ENCODE data around the gene TMC2. TPM values are rescaled to one million over a fixed set of nuclear protein-coding genes. Genes with fewer than 3 reads are reported as not detected.
"Not testable (repeated sequence)": the region's sequence is repeated elsewhere in the genome, so short reads cannot be mapped to it uniquely, and the experiment has no call there.

Gene TMC2
- polyA plus RNA-seq, 3 donors = not detected

DNA sequence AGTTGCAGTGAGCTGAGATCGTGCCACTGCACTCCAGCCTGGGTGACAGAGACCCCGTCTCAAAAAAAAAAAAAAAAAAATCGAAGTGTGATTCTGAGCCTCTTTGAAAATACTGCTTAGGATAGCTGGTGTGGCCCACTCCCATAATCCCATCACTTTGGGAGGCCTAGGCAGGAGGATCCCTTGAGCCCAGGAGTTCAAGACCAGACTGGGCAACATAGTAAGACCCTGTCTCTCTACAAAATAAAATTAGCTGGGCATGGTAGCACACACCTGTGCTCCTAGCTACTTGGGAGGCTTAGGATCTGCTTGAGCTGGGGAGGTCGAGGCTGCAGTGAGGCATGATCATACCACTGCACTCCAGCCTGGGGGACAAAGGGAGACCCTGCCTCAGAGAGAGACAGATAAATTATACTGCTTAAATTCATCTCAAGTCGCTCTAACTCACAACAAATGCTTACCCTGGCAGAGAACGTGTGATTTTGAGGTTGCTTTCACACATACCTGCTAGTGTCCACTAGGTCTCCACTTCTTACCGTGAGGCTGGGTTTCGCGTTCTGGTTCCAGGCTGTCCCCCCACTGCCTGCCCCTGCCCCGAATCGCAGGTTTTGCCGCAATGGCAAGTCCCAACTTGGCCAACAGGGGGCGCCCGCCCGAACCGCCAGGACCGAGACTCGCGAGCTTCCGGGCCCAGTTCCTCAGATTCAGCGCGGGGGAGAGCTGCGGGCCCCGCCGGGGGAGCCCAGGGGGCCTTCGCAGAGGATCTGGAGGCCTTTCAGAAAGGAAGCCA, 12.3 kb upstream of the TMC2 start:
- Histone ChIP-seq H2AFZ (ENCODE audit: insufficient read depth, low read depth, low read length, poor library complexity, severe bottlenecking) (peak overlapping the region; percentile 100), H3K4me1 (ENCODE audit: control insufficient read depth in 1 of 2, insufficient read depth in 2 of 2, low read length in 2 of 2) (peaks cover 11% of the 10 kb centered on the region in 2 donors), H3K9ac (ENCODE audit: insufficient read depth, low read length, poor library complexity, severe bottlenecking) (peak overlapping the region; percentile 84), H3K4me3 (replicated peaks in 1 of 3; ENCODE audit: low read depth in 2 of 3, low read length in 3 of 3) (peak overlapping the region; percentile 94 to 97 (median 95)), H3K9me3 (replicated peaks in 1 of 2; ENCODE audit: control insufficient read depth in 1 of 2, insufficient read depth in 1 of 2, low read length in 2 of 2) (no peaks in the 10 kb centered on the region), H4K20me1 (ENCODE audit: insufficient read depth, low read length) (no peaks in the 10 kb centered on the region), H3K4me2 (replicated peaks; ENCODE audit: extremely low read depth, low read length, poor library complexity, severe bottlenecking) (peak overlapping the region; percentile 97), H3K79me2 (ENCODE audit: insufficient read depth, low read length) (no peaks in the 10 kb centered on the region), H3K27me3 (ENCODE audit: control insufficient read depth in 2 of 2, insufficient read depth in 2 of 2, low read length in 2 of 2) (peaks cover 7 to 40% of the 10 kb centered on the region in 2 donors), H3K27ac (ENCODE audit: low read depth in 1 of 2, low read length in 2 of 2) (peak overlapping the region in 1 of 2 donors; percentile 66), H3K36me3 (replicated peaks in 1 of 2; ENCODE audit: control insufficient read depth in 1 of 2, insufficient read depth in 2 of 2, low read length in 2 of 2) (no peaks in the 10 kb centered on the region)
- Mint-ChIP-seq H3K27ac (peak overlapping the region in 2 of 7 donors; percentile 20 to 27), H3K27me3 (ENCODE audit: low read depth in 3 of 3) (peaks cover 42 to 50% (median 48%) of the 10 kb centered on the region in 3 donors), H3K4me3 (peak overlapping the region; percentile 95), H3K4me1 (peaks cover 19% of the 10 kb centered on the region), H3K9me3 (peaks cover 0 to 3% (median 0%) of the 10 kb centered on the region in 7 donors), H3K36me3 (no peaks in the 10 kb centered on the region)
- WGBS (ENCODE audit: insufficient coverage) = 10% methylated on average over 25 of the region's 26 CpGs
- peak; percentile 74 to 78 (median 74) for DNase-seq
- peak; percentile 98 for TF ChIP-seq CTCF (IDR thresholded peaks at IDR 0.05)
- intact Hi-C loops (cut with micrococcal nuclease) = loop anchor here in 1 of 2 donors (10.0 kb wide), 1 partner anchor 141 kb away; the partner anchor contains the start of gene IDH3B

DNA sequence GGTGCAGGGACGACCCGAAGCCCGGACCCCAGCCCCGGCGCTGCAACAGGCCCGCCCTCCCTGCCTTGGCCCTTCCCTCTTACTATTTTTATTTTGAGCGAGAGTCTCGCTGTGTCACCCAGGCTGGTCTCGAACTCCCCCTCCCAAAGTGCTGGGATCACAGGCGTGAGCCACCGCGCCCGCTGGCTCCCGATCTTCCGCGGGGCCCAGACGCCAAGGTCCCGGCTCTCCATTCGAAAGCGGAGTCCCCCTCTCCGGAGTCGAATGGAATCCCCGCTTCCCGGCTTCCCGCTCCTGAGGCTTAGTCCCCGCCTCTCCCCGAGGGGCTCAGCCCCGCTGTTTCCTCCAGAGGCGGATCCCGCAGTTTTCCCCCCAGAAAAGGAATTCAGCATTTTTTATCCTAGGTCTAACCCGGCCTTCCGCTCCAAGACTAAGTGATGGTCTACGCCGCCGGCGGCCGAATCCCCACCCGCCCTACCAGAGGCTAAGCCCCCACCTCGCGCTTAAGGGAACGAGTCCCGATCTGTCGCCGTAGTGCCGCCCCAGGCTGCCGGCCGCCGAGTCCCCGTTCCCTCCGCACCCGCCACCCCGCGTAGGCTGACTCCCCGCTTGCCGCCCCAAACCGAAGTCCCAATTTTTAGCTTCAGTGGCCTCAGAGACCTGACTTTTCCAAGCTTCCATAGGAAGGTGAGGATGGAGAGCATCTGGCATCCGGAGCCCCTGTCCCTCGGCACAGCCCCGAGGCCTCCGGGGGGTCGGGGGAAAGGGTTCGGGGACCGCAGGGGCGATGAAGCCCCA, 11.5 kb upstream of the TMC2 start:
- Histone ChIP-seq H3K4me1 (ENCODE audit: control insufficient read depth in 1 of 2, insufficient read depth in 2 of 2, low read length in 2 of 2) (peaks cover 11% of the 10 kb centered on the region in 2 donors), H3K9me3 (replicated peaks in 1 of 2; ENCODE audit: control insufficient read depth in 1 of 2, insufficient read depth in 1 of 2, low read length in 2 of 2) (no peaks in the 10 kb centered on the region), H3K4me2 (replicated peaks; ENCODE audit: extremely low read depth, low read length, poor library complexity, severe bottlenecking) (peak overlapping the region; percentile 97), H3K9ac (ENCODE audit: insufficient read depth, low read length, poor library complexity, severe bottlenecking) (peak overlapping the region; percentile 84), H3K27ac (ENCODE audit: low read depth in 1 of 2, low read length in 2 of 2) (peak overlapping the region in 1 of 2 donors; percentile 66), H3K79me2 (ENCODE audit: insufficient read depth, low read length) (no peaks in the 10 kb centered on the region), H4K20me1 (ENCODE audit: insufficient read depth, low read length) (no peaks in the 10 kb centered on the region), H3K36me3 (replicated peaks in 1 of 2; ENCODE audit: control insufficient read depth in 1 of 2, insufficient read depth in 2 of 2, low read length in 2 of 2) (no peaks in the 10 kb centered on the region), H3K4me3 (replicated peaks in 1 of 3; ENCODE audit: low read depth in 2 of 3, low read length in 3 of 3) (peak overlapping the region; percentile 94 to 97 (median 95)), H2AFZ (ENCODE audit: insufficient read depth, low read depth, low read length, poor library complexity, severe bottlenecking) (peak overlapping the region; percentile 100), H3K27me3 (ENCODE audit: control insufficient read depth in 2 of 2, insufficient read depth in 2 of 2, low read length in 2 of 2) (peaks cover 7 to 40% of the 10 kb centered on the region in 2 donors)
- Mint-ChIP-seq H3K36me3 (no peaks in the 10 kb centered on the region), H3K9me3 (peaks cover 0 to 3% (median 0%) of the 10 kb centered on the region in 7 donors), H3K4me1 (peaks cover 19% of the 10 kb centered on the region), H3K27me3 (ENCODE audit: low read depth in 3 of 3) (peaks cover 44 to 50% (median 49%) of the 10 kb centered on the region in 3 donors), H3K27ac (peak overlapping the region in 5 of 7 donors; percentile 42 to 89 (median 60)), H3K4me3 (peak overlapping the region; percentile 95)
- WGBS (ENCODE audit: insufficient coverage) = under 1% methylated on average over 58 of the region's 64 CpGs
- intact Hi-C loops (cut with micrococcal nuclease) = loop anchor here in 1 of 2 donors (10.0 kb wide), 1 partner anchor 140 kb away; the partner anchor contains the start of gene IDH3B
- DNase-seq = no peak
- TF ChIP-seq CTCF (IDR thresholded peaks at IDR 0.05) = peak; percentile 57

DNA sequence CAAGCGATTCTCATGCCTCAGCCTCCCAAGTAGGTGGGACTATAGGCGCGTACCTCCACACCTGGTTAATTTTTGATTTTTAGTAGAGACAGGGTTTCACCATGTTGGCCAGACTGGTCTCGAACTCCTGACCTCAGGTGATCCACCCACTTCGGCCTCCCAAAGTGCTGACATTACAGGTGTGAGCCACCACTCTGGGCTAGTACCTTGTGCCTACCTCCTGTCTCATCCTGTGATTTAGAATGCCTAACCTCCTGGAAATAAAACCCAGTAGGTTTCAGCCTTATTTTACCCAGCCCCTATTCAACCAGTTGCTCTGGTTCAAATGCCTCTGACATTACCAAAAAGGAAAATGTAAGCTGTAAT, 10.2 kb upstream of the TMC2 start:
- H3K9me3 Mint-ChIP-seq; H4K20me1 ChIP-seq (ENCODE audit: insufficient read depth, low read length); H3K9ac ChIP-seq (ENCODE audit: insufficient read depth, low read length, poor library complexity, severe bottlenecking); H2AFZ ChIP-seq (ENCODE audit: insufficient read depth, low read depth, low read length, poor library complexity, severe bottlenecking); H3K79me2 ChIP-seq (ENCODE audit: insufficient read depth, low read length); DNase-seq; H3K4me2 ChIP-seq (replicated peaks; ENCODE audit: extremely low read depth, low read length, poor library complexity, severe bottlenecking); H3K27ac ChIP-seq (ENCODE audit: low read depth in 1 of 2, low read length in 2 of 2); H3K36me3 ChIP-seq (replicated peaks in 1 of 2; ENCODE audit: control insufficient read depth in 1 of 2, insufficient read depth in 2 of 2, low read length in 2 of 2); H3K36me3 Mint-ChIP-seq; H3K4me3 ChIP-seq (replicated peaks in 1 of 3; ENCODE audit: low read depth in 2 of 3, low read length in 3 of 3); H3K9me3 ChIP-seq (replicated peaks in 1 of 2; ENCODE audit: control insufficient read depth in 1 of 2, insufficient read depth in 1 of 2, low read length in 2 of 2): not testable (repeated sequence)
- Histone ChIP-seq H3K27me3 (ENCODE audit: control insufficient read depth in 2 of 2, insufficient read depth in 2 of 2, low read length in 2 of 2) (peaks cover 7 to 40% of the 10 kb centered on the region in 2 donors), H3K4me1 (ENCODE audit: control insufficient read depth in 1 of 2, insufficient read depth in 2 of 2, low read length in 2 of 2) (peaks cover 11% of the 10 kb centered on the region in 2 donors)
- WGBS (ENCODE audit: insufficient coverage) = 98% methylated on average over 5 of the region's 5 CpGs
- Mint-ChIP-seq H3K4me3 (peak overlapping the region in 1 of 2 donors; percentile 76), H3K27ac (peak overlapping the region in 1 of 7 donors; percentile 73), H3K4me1 (peaks cover 16% of the 10 kb centered on the region), H3K27me3 (ENCODE audit: low read depth in 3 of 3) (peaks cover 46 to 52% (median 47%) of the 10 kb centered on the region in 3 donors)
- intact Hi-C loops (cut with micrococcal nuclease) = loop anchor here in 1 of 2 donors (10.0 kb wide), 1 partner anchor 139 kb away; the partner anchor contains the start of gene IDH3B
